HG03139 (cell line): ENCODE data around the gene NUDT3.

ENCODE experiments used
- ATAC-seq: cut with Tn5 transposase; IDR thresholded peaks from one replicate; pipeline ENCODE4 v1.9.1; 2021; ENCODE audit not compliant: unreplicated experiment

The NUDT3 gene

DNA sequence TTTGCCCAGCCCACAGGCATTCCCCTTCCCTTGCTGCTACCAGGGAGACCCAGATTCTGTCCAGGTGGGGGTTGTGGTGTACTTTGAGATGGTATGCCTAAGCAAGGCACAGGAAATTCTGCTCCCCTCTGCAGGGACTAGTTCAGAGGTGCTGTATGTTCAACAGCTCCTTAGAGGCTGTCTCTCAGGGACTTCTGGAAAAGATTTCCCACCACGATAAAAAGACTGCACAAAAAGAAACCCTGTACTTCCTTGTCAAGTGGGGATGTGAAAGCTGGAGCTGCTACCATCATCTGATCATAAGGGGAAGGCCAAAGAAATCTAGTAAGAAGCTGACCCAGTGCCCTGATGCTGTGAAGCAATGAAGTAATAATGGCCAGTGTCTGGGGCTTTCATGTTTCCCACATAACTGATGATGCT, 92.1 kb downstream of the NUDT3 start:
- no peak for ATAC-seq

- no peak for ATAC-seq
These were observed 93.5 kb downstream of the NUDT3 start for GRCh38 chr6:34298941-34299340.

GRCh38 chr6:34295721-34296120, 96.7 kb downstream of the NUDT3 start:
- peak; percentile 77 for ATAC-seq

GRCh38 chr6:34292954-34293353, 99.5 kb downstream of the NUDT3 start:
- ATAC-seq, result no peak

DNA sequence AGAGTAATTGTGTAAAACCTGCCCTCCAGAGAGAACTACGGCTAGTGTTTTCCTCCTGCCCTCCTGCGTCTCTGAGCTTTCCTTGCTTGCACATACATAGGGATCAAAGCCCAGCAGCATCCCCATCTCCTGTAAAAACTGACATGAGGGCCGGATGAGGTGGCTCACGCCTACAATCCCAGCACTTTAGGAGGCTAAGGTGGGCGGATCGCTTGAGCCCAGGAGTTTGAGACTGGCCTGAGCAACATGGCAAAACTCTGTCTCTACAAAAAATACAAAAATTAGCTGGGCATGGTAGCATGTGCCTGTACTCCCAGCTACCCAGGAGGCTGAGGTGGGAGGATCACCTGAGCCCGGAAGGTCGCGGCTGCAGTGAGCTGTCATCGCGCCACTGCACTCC, 103.3 kb downstream of the NUDT3 start:
- no peak for ATAC-seq

DNA sequence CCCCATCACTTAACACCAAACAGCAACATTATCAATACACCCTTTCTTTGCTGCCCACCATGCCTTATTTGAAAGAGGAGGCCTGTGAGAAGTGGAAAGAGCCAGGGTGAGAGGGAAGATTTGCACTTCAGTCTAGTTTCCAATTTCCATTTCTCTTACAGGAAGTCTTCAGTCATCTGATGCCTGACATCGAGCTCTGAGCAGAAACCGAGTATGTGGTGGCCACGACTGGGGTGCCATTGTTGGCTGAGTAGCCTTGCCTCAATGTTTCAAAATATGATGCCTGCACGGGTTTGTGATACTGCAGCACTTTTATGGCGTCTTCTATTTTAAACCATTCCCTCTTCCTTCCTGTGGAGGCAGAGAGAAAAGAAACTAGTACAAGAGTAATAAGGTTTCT, 103.9 kb downstream of the NUDT3 start:
- ATAC-seq, result no peak

- no peak for ATAC-seq
These were observed 106.9 kb downstream of the NUDT3 start for GRCh38 chr6:34285448-34286164.

- no peak for ATAC-seq
These were observed 107.7 kb downstream of the NUDT3 start for GRCh38 chr6:34284563-34285447.

- ATAC-seq, result no peak
These were observed 110.7 kb downstream of the NUDT3 start for GRCh38 chr6:34281702-34282334.

GRCh38 chr6:34280216-34280615, 112.3 kb downstream of the NUDT3 start:
- ATAC-seq, result no peak

- ATAC-seq, result no peak
These were observed 113.6 kb downstream of the NUDT3 start for GRCh38 chr6:34278833-34279232.

GRCh38 chr6:34277763-34278112, 114.7 kb downstream of the NUDT3 start:
- ATAC-seq, result no peak

DNA sequence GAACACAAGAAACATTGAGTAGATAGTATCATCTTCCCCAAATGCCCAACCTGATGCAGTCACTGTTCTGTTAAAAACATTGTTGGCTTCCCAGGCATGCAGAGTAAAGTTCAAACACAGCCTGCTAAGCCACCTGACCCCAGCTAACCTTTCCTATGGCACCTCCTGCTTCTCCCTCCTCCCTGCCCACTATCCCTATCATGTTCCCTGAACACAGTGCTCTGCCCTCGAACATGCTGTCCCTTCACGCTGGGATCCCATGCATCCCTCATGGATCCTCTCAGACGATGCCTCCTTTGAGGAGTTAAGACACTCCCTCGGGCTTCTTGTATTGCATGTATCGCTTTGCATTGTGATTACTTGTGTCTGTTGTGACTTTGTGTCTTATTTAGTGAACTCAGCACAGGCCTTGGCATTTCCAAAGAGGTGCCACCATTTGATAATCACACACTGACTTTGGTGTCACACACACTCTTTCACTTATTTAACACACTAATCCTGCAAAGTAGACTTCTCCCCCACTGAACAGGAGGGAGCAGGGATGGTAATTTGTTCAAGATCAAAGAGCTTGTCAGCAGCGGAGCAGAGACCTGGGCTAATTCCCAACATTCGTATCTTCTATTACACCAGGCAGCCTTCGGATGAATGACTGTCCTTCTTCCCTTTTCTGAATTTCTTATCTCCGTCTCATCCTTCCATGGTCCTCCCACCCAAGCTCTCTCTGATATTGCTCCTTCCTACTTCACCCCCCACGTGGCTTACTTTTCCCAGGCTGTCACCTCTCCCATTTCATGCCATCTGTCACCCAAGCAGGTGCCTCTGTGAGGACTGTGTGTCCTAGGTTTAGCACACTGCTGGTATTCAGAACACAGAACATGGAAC, 115.3 kb downstream of the NUDT3 start:
- ATAC-seq, result no peak

DNA sequence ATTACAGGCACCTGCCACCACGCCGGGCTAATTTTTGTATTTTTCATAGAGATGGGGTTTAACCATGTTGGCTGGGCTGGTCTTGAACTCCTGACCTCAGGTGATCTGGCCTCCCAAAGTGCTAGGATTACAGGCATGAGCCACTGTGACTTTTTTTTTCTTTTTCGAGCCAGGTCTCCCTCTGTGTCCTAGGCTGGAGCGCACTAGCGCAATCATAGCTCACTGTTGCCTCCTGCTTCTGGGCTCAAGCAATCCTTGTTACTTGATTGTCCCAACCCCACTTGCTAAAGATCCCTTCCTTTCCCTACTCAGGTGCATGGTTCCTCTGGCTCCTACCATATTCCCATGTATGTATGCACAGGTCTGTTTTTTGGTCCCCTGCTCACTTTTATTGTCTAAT, 116.3 kb downstream of the NUDT3 start:
- no peak for ATAC-seq

DNA sequence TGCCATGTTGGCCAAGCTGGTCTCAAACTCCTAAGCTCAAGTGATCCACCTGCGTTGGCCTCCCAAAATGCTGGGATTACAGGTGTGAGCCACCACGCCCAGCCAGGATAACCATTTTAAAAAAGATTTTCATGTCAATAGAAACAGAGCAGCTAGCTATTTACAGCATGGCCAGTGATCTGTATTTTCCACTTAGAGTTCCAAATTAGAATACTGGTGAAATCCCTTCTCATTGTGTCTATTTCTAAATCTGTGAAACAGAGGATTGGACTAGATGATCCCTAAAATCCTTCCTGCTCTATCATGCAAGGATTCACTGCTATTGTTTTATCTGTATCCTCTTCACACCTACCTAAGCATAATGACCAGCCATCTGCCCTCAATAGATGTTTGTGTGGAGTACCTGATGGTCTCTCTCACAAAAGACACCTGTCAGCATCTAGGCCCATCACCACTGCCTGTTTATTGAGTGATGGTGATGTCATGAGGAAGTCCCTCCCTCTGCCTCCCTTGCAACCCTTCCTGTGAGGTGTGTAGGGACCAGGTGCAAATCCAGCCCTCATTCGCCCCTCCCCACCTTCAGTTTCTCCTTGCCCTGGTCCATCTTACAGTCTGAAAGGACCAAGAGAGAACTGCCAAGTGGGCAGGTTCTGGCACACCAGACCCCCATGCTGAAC, 117.2 kb downstream of the NUDT3 start:
- ATAC-seq, result no peak

GRCh38 chr6:34274129-34274528, 118.3 kb downstream of the NUDT3 start:
- no peak for ATAC-seq

DNA sequence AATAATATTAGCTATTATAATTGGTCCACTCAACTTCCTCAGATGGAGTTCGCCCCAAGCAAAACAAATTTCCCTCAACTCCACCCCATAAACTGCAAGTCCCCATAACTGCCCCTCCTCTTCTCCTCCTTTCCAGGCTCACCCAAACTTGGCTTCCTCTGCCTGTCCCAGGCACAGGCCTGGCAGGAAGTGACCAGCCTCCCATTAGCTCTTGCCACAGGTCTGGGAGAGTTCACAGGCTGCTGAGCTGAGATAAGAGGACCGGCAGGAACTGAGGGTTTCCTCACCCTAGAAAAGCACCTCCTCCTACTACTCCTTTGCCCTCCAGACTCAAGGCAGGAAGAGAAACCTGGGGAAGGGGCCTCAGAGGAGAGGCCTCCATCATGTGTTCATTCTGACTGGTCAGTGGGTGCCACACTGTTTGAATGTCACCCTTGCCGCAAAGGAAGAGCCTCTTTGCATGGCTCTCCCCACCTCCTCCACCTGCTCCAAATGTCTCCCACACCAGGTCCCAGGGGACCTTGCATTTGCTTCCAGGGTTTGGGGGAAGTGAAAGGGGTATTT, 119.1 kb downstream of the NUDT3 start:
- ATAC-seq, result no peak

DNA sequence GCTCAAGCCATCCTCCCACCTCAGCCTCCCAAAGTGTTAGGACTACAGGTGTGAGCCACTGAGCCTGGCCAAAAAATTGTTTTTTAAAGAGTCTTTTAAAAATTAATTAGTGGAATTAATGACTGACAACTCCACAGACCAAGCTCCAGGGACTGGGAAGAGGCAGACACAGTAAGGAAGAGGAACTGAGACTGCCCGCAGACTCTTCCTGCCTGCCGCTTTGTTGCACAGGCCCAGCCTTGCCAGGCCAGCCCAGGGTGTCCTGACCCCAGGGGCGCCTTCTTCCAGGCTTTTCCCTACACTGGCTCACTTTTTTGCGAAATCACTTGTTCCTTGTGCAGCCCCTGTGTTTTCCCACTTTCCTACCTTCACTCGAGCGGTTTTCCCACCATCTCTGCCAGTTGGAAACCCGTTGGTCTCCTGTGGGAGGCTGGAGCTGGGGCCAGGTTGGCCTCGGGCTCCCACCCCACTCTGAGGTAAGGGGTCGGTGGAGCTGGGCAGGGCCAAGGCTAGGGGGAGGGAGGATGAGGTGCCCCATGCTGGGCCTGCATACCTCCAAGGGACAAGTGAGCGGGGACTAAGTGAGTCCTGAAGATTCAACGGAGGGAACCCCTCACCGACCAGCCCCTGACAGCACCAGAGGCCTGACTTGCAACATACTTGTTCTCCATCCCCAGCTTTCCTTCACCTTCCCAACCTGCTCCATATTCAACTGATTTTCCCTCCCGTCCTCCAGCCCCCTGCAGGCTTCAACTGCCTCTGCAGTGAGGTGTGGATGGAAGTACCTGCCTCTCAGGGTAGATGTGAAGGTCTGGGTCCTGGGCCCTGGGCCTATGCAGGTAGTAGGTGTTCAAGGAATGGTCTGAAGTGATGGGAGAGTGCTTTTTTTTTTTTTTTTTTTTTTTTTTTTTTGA, 120.2 kb downstream of the NUDT3 start:
- ATAC-seq, result no peak
